ENCODE data around the gene CPE.

Gene CPE

GRCh38 chr4:165393704-165394103 lies 14.9 kb downstream of the CPE start:
- CTCF ChIA-PET = interaction anchor here (0.7 kb wide), 1 partner anchor 38 kb away, joined by 4 read pairs; no protein-coding TSS in a partner anchor

DNA sequence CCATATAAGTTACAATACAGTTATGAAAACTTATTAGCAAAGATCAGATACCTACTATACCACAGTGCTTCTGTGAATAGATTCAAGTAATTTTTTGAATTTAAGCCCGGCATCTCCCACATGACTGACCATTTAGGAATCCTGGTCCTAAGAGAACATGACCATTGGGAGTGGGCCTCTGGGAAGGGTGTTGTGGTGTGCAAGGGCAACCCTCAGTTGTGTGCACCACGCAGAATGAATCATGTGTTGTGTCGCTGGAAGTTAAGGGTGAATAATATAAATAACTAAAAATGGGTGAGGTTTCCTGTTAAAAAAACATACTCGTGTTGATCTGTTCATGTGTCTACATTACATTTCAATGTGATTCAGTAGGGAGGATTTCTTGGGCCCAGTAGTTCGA lies 15.5 kb downstream of the CPE start:
- CTCF ChIA-PET = no interaction called here
- peak; percentile 8 for DNase-seq (ENCODE audit: low spot score)
- H3K27ac ChIP-seq = no peak overlapping the region
- TF ChIP-seq CTCF (conservative IDR thresholded peaks at IDR 0.05; ENCODE audit: low read depth) = no peak
- POLR2A ChIA-PET (ENCODE audit: low non-redundant PET) = no interaction called here

More at GRCh38 chr4:165393704-165394103, 14.9 kb downstream of the CPE start:
- H3K27ac ChIP-seq = no peak overlapping the region
- DNase-seq (ENCODE audit: low spot score) = no peak
- TF ChIP-seq CTCF (conservative IDR thresholded peaks at IDR 0.05; ENCODE audit: low read depth) = no peak
- POLR2A ChIA-PET (ENCODE audit: low non-redundant PET) = no interaction called here

DNA sequence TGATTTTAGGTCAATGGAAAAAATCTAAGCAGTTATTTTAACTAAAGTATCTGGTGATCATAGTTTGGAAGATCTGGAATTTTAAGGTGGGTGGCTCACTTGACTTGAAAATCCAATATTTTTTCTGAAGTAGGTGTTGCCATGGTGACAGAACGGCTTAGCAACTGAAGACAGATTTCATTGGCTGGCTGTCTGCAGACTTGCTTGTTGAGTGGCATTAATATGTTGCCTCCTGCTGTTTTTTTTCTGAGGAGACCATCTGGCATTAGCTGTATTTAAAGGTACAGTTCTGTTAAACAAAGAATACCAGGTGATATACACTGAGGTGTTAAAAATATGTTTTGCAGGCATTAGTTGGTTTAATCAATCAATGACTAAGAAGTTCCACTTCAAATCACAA lies 19.8 kb downstream of the CPE start:
- ChIA-PET CTCF (no interaction called here), POLR2A (ENCODE audit: low non-redundant PET) (no interaction called here)
- peak; percentile 42 for DNase-seq (ENCODE audit: low spot score)
- no peak for TF ChIP-seq CTCF (conservative IDR thresholded peaks at IDR 0.05; ENCODE audit: low read depth)
- H3K27ac ChIP-seq = no peak overlapping the region

- ChIA-PET POLR2A (ENCODE audit: low non-redundant PET) (no interaction called here), CTCF (no interaction called here)
- TF ChIP-seq CTCF (conservative IDR thresholded peaks at IDR 0.05; ENCODE audit: low read depth) = no peak
- no peak overlapping the region for H3K27ac ChIP-seq
- no peak for DNase-seq (ENCODE audit: low spot score)
Observed at GRCh38 chr4:165402375-165402774, 23.6 kb downstream of the CPE start.

GRCh38 chr4:165403048-165403447 lies 24.2 kb downstream of the CPE start:
- no peak for DNase-seq (ENCODE audit: low spot score)
- no peak for TF ChIP-seq CTCF (conservative IDR thresholded peaks at IDR 0.05; ENCODE audit: low read depth)
- ChIA-PET CTCF (interaction anchor here (0.7 kb wide), 1 partner anchor 1659 kb away, joined by 7 read pairs; no protein-coding TSS in a partner anchor), POLR2A (ENCODE audit: low non-redundant PET) (no interaction called here)
- no peak overlapping the region for H3K27ac ChIP-seq

GRCh38 chr4:165403637-165404036 lies 24.8 kb downstream of the CPE start:
- POLR2A ChIA-PET (ENCODE audit: low non-redundant PET) = no interaction called here
- DNase-seq (ENCODE audit: low spot score) = no peak
- no peak for TF ChIP-seq CTCF (conservative IDR thresholded peaks at IDR 0.05; ENCODE audit: low read depth)
- H3K27ac ChIP-seq = no peak overlapping the region
- CTCF ChIA-PET = interaction anchor here (0.6 to 0.7 kb wide), 2 partner anchors 307 to 1658 kb away, joined by 3 to 7 read pairs; no protein-coding TSS in a partner anchor

DNA sequence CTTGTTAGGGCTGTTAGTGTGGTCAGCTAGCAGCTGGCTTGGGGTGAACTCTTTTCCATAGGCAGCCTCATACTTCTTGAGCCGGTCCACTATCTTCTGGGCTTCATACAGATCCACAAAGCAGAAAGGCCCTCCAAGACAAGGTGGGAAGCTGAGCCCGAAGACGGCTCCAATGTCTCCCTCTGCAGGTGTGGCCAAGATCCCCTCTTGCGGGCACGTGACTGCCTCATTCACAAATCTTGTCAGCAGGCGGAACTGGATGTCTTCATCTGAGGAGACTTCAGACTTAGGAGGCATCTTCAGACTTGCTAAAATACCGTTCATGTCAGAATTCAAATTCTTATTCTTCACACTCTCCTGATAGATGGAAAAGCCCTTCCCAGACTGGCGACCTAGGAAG lies 25.3 kb downstream of the CPE start:
- no peak overlapping the region for H3K27ac ChIP-seq
- CTCF ChIA-PET = no interaction called here
- TF ChIP-seq CTCF (conservative IDR thresholded peaks at IDR 0.05; ENCODE audit: low read depth) = no peak
- DNase-seq (ENCODE audit: low spot score) = no peak
- POLR2A ChIA-PET (ENCODE audit: low non-redundant PET) = no interaction called here

All from RWPE1 (cell line).